ENCODE data around the gene GALNT10. TPM values are rescaled to one million over a fixed set of nuclear protein-coding genes. Genes with fewer than 3 reads are reported as not detected.

GALNT10 gene
- total RNA-seq, 4 donors from 2014 or later: 21.4 to 49.8 (median 44.7) TPM

GRCh38 chr5:154329062-154329461 is 138.5 kb downstream of the GALNT10 start:
- no peaks in the 10 kb centered on the region for H3K27me3 ChIP-seq
- H3K36me3 ChIP-seq: peaks cover 11 to 43% (median 23%) of the 10 kb centered on the region in 4 donors
- no peak for TF ChIP-seq POLR2A (IDR thresholded peaks at IDR 0.05; ENCODE audit: low read depth)
- TF ChIP-seq EP300 (IDR thresholded peaks at IDR 0.05): no peak
- H3K27ac ChIP-seq (replicated peaks in 1 of 4): no peak overlapping the region
- intact Hi-C loops (cut with DNase I): no loop called here
- no peak for DNase-seq (ENCODE audit: extremely low spot score)
- peaks cover 0 to 6% (median 2%) of the 10 kb centered on the region in 4 donors for H3K4me1 ChIP-seq
- no peaks in the 10 kb centered on the region for H3K9me3 ChIP-seq
- WGBS: 94% methylated on average over 3 of the region's 3 CpGs
- H3K4me3 ChIP-seq: no peak overlapping the region

- Histone ChIP-seq H3K4me1 (peaks cover 0 to 10% (median 7%) of the 10 kb centered on the region in 4 donors), H3K27ac (replicated peaks in 1 of 4) (no peak overlapping the region), H3K9me3 (no peaks in the 10 kb centered on the region), H3K36me3 (peaks cover 11 to 41% (median 22%) of the 10 kb centered on the region in 4 donors), H3K27me3 (no peaks in the 10 kb centered on the region), H3K4me3 (no peak overlapping the region)
- no peak for DNase-seq (ENCODE audit: extremely low spot score)
- 93% methylated on average over 14 of the region's 14 CpGs for WGBS
- intact Hi-C loops (cut with DNase I): no loop called here
- no peak for TF ChIP-seq CTCF (IDR thresholded peaks at IDR 0.05)
- no peak for TF ChIP-seq POLR2AphosphoS5 (IDR thresholded peaks at IDR 0.05)
- no peak for TF ChIP-seq EP300 (IDR thresholded peaks at IDR 0.05)
- TF ChIP-seq POLR2A (IDR thresholded peaks at IDR 0.05; ENCODE audit: low read depth): no peak
Measured at GRCh38 chr5:154329519-154330040, 139.0 kb downstream of the GALNT10 start.

- WGBS: over 99% methylated on average over 3 of the region's 3 CpGs
- peaks cover 0 to 11% (median 8%) of the 10 kb centered on the region in 4 donors for H3K4me1 ChIP-seq
- DNase-seq (ENCODE audit: extremely low spot score): no peak
- peaks cover 11 to 46% (median 22%) of the 10 kb centered on the region in 4 donors for H3K36me3 ChIP-seq
- H3K27me3 ChIP-seq: no peaks in the 10 kb centered on the region
- H3K4me3 ChIP-seq: no peak overlapping the region
- no peaks in the 10 kb centered on the region for H3K9me3 ChIP-seq
- TF ChIP-seq POLR2AphosphoS5 (IDR thresholded peaks at IDR 0.05) (no peak), EP300 (IDR thresholded peaks at IDR 0.05) (no peak), POLR2A (IDR thresholded peaks at IDR 0.05; ENCODE audit: low read depth) (no peak), CTCF (IDR thresholded peaks at IDR 0.05) (no peak)
- intact Hi-C loops (cut with DNase I): no loop called here
- H3K27ac ChIP-seq (replicated peaks in 1 of 4): no peak overlapping the region
Measured at GRCh38 chr5:154330097-154330667, 139.6 kb downstream of the GALNT10 start.

- no peak for DNase-seq (ENCODE audit: extremely low spot score)
- peaks cover 0 to 15% (median 8%) of the 10 kb centered on the region in 4 donors for H3K4me1 ChIP-seq
- no peak overlapping the region for H3K4me3 ChIP-seq
- H3K27ac ChIP-seq (replicated peaks in 1 of 4): no peak overlapping the region
- no peaks in the 10 kb centered on the region for H3K9me3 ChIP-seq
- intact Hi-C loops (cut with DNase I): no loop called here
- no peak for TF ChIP-seq POLR2AphosphoS5 (IDR thresholded peaks at IDR 0.05)
- no peak for TF ChIP-seq POLR2A (IDR thresholded peaks at IDR 0.05; ENCODE audit: low read depth)
- no peak for TF ChIP-seq EP300 (IDR thresholded peaks at IDR 0.05)
- TF ChIP-seq CTCF (IDR thresholded peaks at IDR 0.05): no peak
- no peaks in the 10 kb centered on the region for H3K27me3 ChIP-seq
- WGBS: 100% methylated on average over 2 of the region's 2 CpGs
- peaks cover 11 to 46% (median 22%) of the 10 kb centered on the region in 4 donors for H3K36me3 ChIP-seq
Measured at GRCh38 chr5:154331232-154331631, 140.7 kb downstream of the GALNT10 start.

- WGBS: 67% methylated on average over 3 of the region's 3 CpGs
- TF ChIP-seq POLR2A (IDR thresholded peaks at IDR 0.05; ENCODE audit: low read depth) (no peak), EP300 (IDR thresholded peaks at IDR 0.05) (no peak), CTCF (IDR thresholded peaks at IDR 0.05) (no peak), POLR2AphosphoS5 (IDR thresholded peaks at IDR 0.05) (no peak)
- intact Hi-C loops (cut with DNase I): no loop called here
- H3K27me3 ChIP-seq: no peaks in the 10 kb centered on the region
- no peaks in the 10 kb centered on the region for H3K9me3 ChIP-seq
- H3K36me3 ChIP-seq: peaks cover 11 to 46% (median 22%) of the 10 kb centered on the region in 4 donors
- no peak for DNase-seq (ENCODE audit: extremely low spot score)
- H3K27ac ChIP-seq (replicated peaks in 1 of 4): no peak overlapping the region
- peaks cover 0 to 15% (median 8%) of the 10 kb centered on the region in 4 donors for H3K4me1 ChIP-seq
- H3K4me3 ChIP-seq: no peak overlapping the region
Measured at GRCh38 chr5:154331924-154332323, 141.4 kb downstream of the GALNT10 start.

All from esophagus muscularis mucosa (tissue), 4 donors.